Panc1 (cell line): Measurements from ENCODE around the gene NFILZ. TPM values are rescaled to one million over a fixed set of nuclear protein-coding genes. Genes with fewer than 3 reads are reported as not detected.

ENCODE experiments used
- ATAC-seq: fragments of 200-7000 bp; cut with Tn5 transposase; 2 replicates; pipeline ENCODE4 v1.9.1; 2020; ENCODE audit warnings: mild to moderate bottlenecking, moderate library complexity
- BruUV-seq: library from RNA; stranded (reverse); fragments of 400-500 nt; replicated peaks from 2 replicates; lab custom pipeline; 2021; lab: Mats Ljungman, UMichigan
- CTCF ChIA-PET: fragments of 300-600 bp; sonication (Branson Sonifier 250); formaldehyde crosslinking; loops from one replicate; lab custom pipeline; 2022; ENCODE audit warnings: antibody characterized with exemption; lab: Charles Lee
- POLR2A ChIA-PET: fragments of 300-600 bp; sonication (Branson Sonifier 250); formaldehyde crosslinking; loops from one replicate; lab custom pipeline; 2022; ENCODE audit warnings: antibody characterized with exemption; lab: Charles Lee
- DNase-seq: peaks from one replicate; pipeline ENCODE4 v3.0.0-alpha.2; 2010; ENCODE audit warnings: low read depth, low spot score
- H3K27ac ChIP-seq: 2 replicates; pipeline ENCODE4 v1.5.1; 2011; ENCODE audit warnings: mild to moderate bottlenecking, low read length, inconsistent platforms
- H3K27me3 ChIP-seq: fragments of 200-500 bp; sonication (Bioruptor generic); 2 replicates; pipeline ENCODE4 v1.6.0; 2014; ENCODE audit warnings: low read length, inconsistent platforms; ENCODE audit not compliant: control insufficient read depth, insufficient read depth
- H3K36me3 ChIP-seq: fragments of 200-500 bp; sonication (Bioruptor generic); 2 replicates; pipeline ENCODE4 v1.5.1; 2014; ENCODE audit warnings: inconsistent platforms, mild to moderate bottlenecking, low read length, moderate library complexity; ENCODE audit not compliant: control insufficient read depth, insufficient read depth
- H3K4me1 ChIP-seq: 2 replicates; pipeline ENCODE4 v1.5.1; 2011; ENCODE audit warnings: inconsistent platforms, mild to moderate bottlenecking, low read length, moderate library complexity; ENCODE audit not compliant: control insufficient read depth, insufficient read depth
- H3K4me3 ChIP-seq, 2 experiments: 2 replicates each; pipeline ENCODE4 v1.5.1; 2011 to 2012; ENCODE audit warnings: low read depth in 2 of 2, low read length in 2 of 2, mild to moderate bottlenecking in 2 of 2, inconsistent platforms in 1 of 2, moderate library complexity in 1 of 2
- H3K9me3 ChIP-seq: fragments of 200-500 bp; sonication (Bioruptor generic); 2 replicates; pipeline ENCODE4 v1.5.1; 2014; ENCODE audit warnings: low read depth, mild to moderate bottlenecking, inconsistent platforms, low read length, moderate library complexity; ENCODE audit not compliant: control insufficient read depth, insufficient read depth
- CTCF ChIP-seq: fragments of 450-650 bp; IDR thresholded peaks from 2 replicates; pipeline ENCODE4 v1.5.1; 2017; ENCODE audit warnings: mild to moderate bottlenecking
- POLR2AphosphoS5 ChIP-seq: IDR thresholded peaks from 2 replicates; pipeline ENCODE4 v1.6.1; 2012; ENCODE audit warnings: mild to moderate bottlenecking, low read depth, low read length, moderate library complexity
- REST ChIP-seq, 2 experiments: IDR thresholded peaks; 2 replicates each; pipeline ENCODE4 v1.6.1; 2011 to 2012; ENCODE audit warnings: low read depth in 2 of 2, control low read depth in 1 of 2, low read length in 1 of 2, mild to moderate bottlenecking in 1 of 2, moderate library complexity in 1 of 2; ENCODE audit not compliant: insufficient read depth in 1 of 2
- SIN3A ChIP-seq: IDR thresholded peaks from 2 replicates; pipeline ENCODE4 v1.6.1; 2012; ENCODE audit warnings: low read depth, mild to moderate bottlenecking, low read length, moderate library complexity, borderline replicate concordance; ENCODE audit not compliant: insufficient read depth
- TCF7L2 ChIP-seq: IDR thresholded peaks from 2 replicates; pipeline ENCODE4 v1.6.1; 2011; ENCODE audit warnings: mild to moderate bottlenecking, low read depth, low read length, inconsistent platforms
- in situ Hi-C: cut with HindIII; loops from 2 replicates; pipeline ENCODE4 v1.10.0; 2016; ENCODE audit warnings: low sequenced_read_pairs, low pct_unique_long_range_greater_than_20kb
- intact Hi-C: fragments of 100-400 bp; cut with micrococcal nuclease; formaldehyde crosslinking; loops from one replicate; pipeline ENCODE4 v1.10.0; 2022; ENCODE audit not compliant: unreplicated experiment
- total RNA-seq: library from RNA; stranded (reverse); gene quantifications from one replicate; pipeline ENCODE4 v1.2.1, GENCODE V29; 2021; ENCODE audit not compliant: unreplicated experiment

NFILZ gene
- total RNA-seq, 1 experiment from 2014 or later = not detected

GRCh38 chr19:8596168-8596567 lies 34.3 kb upstream of the NFILZ start:
- Histone ChIP-seq H3K27ac (no peak overlapping the region), H3K4me3 (no peak overlapping the region), H3K9me3 (no peaks in the 10 kb centered on the region), H3K4me1 (no peaks in the 10 kb centered on the region), H3K36me3 (no peaks in the 10 kb centered on the region), H3K27me3 (no peaks in the 10 kb centered on the region)
- BruUV-seq = no TSS peak
- CTCF ChIA-PET = no interaction called here
- intact Hi-C loops = no loop called here
- in situ Hi-C loops = no loop called here
- POLR2A ChIA-PET = interaction anchor here (0.6 kb wide), 2 partner anchors 74 to 162 kb away, joined by 4 to 7 read pairs; no protein-coding TSS in a partner anchor
- TF ChIP-seq REST (IDR thresholded peaks at IDR 0.05; ENCODE audit: insufficient read depth in 1 of 2, low read depth in 2 of 2, low read length in 1 of 2) (no peak), CTCF (no peak), POLR2AphosphoS5 (no peak), SIN3A (no peak), TCF7L2 (no peak)
- ATAC-seq = no peak
- DNase-seq = no peak

GRCh38 chr19:8600064-8600463 lies 30.4 kb upstream of the NFILZ start:
- ATAC-seq (no peak), DNase-seq (no peak)
- BruUV-seq = no TSS peak
- H3K27ac ChIP-seq = no peak overlapping the region
- POLR2A ChIA-PET = no interaction called here
- no peak for TF ChIP-seq TCF7L2
- TF ChIP-seq REST (IDR thresholded peaks at IDR 0.05; ENCODE audit: insufficient read depth in 1 of 2, low read depth in 2 of 2, low read length in 1 of 2) = no peak
- no peak for TF ChIP-seq CTCF
- TF ChIP-seq POLR2AphosphoS5 = no peak
- TF ChIP-seq SIN3A = no peak
- in situ Hi-C loops (no loop called here), intact Hi-C loops (no loop called here)
- no peaks in the 10 kb centered on the region for H3K27me3 ChIP-seq
- H3K4me1 ChIP-seq = no peaks in the 10 kb centered on the region
- H3K36me3 ChIP-seq = no peaks in the 10 kb centered on the region
- H3K4me3 ChIP-seq = no peak overlapping the region
- CTCF ChIA-PET = no interaction called here
- H3K9me3 ChIP-seq = no peaks in the 10 kb centered on the region
